Endothelial cell (in vitro differentiated cells): Measurements from ENCODE around the gene ARHGAP26. TPM values are rescaled to one million over a fixed set of nuclear protein-coding genes. Genes with fewer than 3 reads are reported as not detected.

Experiments used
- DNase-seq: peaks from one replicate; pipeline ENCODE4 v3.0.0; 2021; ENCODE audit warnings: low spot score
- H3K27ac Mint-ChIP-seq: one replicate; pipeline ENCODE4 v1.8.0; 2021; ENCODE audit warnings: mixed read lengths, inconsistent platforms; ENCODE audit not compliant: unreplicated experiment
- H3K27me3 Mint-ChIP-seq: one replicate; pipeline ENCODE4 v1.8.0; 2021; ENCODE audit warnings: mild to moderate bottlenecking, moderate library complexity, mixed read lengths, inconsistent platforms; ENCODE audit not compliant: unreplicated experiment
- H3K36me3 Mint-ChIP-seq: one replicate; pipeline ENCODE4 v1.8.0; 2021; ENCODE audit warnings: mild to moderate bottlenecking, low read depth, mixed read lengths, inconsistent platforms; ENCODE audit not compliant: unreplicated experiment
- H3K4me1 Mint-ChIP-seq: one replicate; pipeline ENCODE4 v1.8.0; 2021; ENCODE audit warnings: mild to moderate bottlenecking, mixed read lengths, inconsistent platforms; ENCODE audit not compliant: unreplicated experiment
- H3K4me3 Mint-ChIP-seq: one replicate; pipeline ENCODE4 v1.8.0; 2021; ENCODE audit warnings: mild to moderate bottlenecking, mixed read lengths, inconsistent platforms; ENCODE audit not compliant: unreplicated experiment
- H3K9me3 Mint-ChIP-seq: one replicate; pipeline ENCODE4 v1.8.0; 2021; ENCODE audit warnings: mixed read lengths, inconsistent platforms; ENCODE audit not compliant: unreplicated experiment
- total RNA-seq: library from RNA; stranded (reverse); fragmentation: NEBNext Ultra II Directional; extraction: Animal tissue kit (Norgen Biotek cat#: 25700); gene quantifications from one replicate; pipeline ENCODE4 v1.2.1, GENCODE V29; 2021; ENCODE audit not compliant: unreplicated experiment
- TF ChIP-seq, protein P1 (sequence below): fragments of 200-600 bp; sonication (generic); IDR thresholded peaks from one replicate; pipeline ENCODE4 v1.5.0; 2021; ENCODE audit warnings: antibody characterized with exemption; ENCODE audit not compliant: unreplicated experiment

Gene ARHGAP26
- total RNA-seq, 1 donor from 2014 or later: 81.5 TPM

GRCh38 chr5:143078971-143079370 lies 308.8 kb downstream of the ARHGAP26 start:
- Mint-ChIP-seq H3K27ac (no peak overlapping the region), H3K27me3 (no peaks in the 10 kb centered on the region), H3K9me3 (no peaks in the 10 kb centered on the region), H3K4me3 (no peak overlapping the region), H3K4me1 (peaks cover 33% of the 10 kb centered on the region), H3K36me3 (peaks cover 4% of the 10 kb centered on the region)
- TF ChIP-seq, protein P1, sequence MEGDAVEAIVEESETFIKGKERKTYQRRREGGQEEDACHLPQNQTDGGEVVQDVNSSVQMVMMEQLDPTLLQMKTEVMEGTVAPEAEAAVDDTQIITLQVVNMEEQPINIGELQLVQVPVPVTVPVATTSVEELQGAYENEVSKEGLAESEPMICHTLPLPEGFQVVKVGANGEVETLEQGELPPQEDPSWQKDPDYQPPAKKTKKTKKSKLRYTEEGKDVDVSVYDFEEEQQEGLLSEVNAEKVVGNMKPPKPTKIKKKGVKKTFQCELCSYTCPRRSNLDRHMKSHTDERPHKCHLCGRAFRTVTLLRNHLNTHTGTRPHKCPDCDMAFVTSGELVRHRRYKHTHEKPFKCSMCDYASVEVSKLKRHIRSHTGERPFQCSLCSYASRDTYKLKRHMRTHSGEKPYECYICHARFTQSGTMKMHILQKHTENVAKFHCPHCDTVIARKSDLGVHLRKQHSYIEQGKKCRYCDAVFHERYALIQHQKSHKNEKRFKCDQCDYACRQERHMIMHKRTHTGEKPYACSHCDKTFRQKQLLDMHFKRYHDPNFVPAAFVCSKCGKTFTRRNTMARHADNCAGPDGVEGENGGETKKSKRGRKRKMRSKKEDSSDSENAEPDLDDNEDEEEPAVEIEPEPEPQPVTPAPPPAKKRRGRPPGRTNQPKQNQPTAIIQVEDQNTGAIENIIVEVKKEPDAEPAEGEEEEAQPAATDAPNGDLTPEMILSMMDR: no peak
- no peak for DNase-seq

DNA sequence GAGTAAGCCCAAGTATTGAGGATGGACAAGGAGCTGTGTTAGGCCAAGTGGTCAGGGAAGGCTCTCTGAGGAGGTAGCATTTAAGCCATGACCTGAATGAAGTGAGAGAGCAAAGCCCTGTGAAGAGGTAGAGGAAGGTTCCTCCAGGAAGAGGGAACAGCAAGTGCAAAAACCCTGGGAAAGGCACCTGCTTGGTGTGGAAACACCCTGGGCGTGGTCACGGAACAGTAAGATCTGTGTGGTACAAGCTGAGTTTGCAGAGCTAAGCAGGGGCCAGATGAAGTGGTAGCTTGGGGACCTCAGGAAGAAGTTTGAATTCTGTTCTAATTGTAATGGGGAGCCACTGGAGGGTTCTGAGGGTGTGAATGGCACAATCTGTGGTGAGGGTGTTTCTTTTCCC lies 310.2 kb downstream of the ARHGAP26 start:
- TF ChIP-seq, protein P1: no peak
- no peak overlapping the region for H3K4me3 Mint-ChIP-seq
- H3K9me3 Mint-ChIP-seq: no peaks in the 10 kb centered on the region
- H3K36me3 Mint-ChIP-seq: peaks cover 9% of the 10 kb centered on the region
- H3K4me1 Mint-ChIP-seq: peaks cover 33% of the 10 kb centered on the region
- H3K27me3 Mint-ChIP-seq: no peaks in the 10 kb centered on the region
- no peak for DNase-seq
- H3K27ac Mint-ChIP-seq: no peak overlapping the region

GRCh38 chr5:143080982-143081381 lies 310.8 kb downstream of the ARHGAP26 start:
- Mint-ChIP-seq H3K27ac (no peak overlapping the region), H3K9me3 (no peaks in the 10 kb centered on the region), H3K27me3 (no peaks in the 10 kb centered on the region), H3K4me3 (no peak overlapping the region), H3K4me1 (peaks cover 33% of the 10 kb centered on the region), H3K36me3 (peaks cover 9% of the 10 kb centered on the region)
- TF ChIP-seq, protein P1: no peak
- DNase-seq: no peak

DNA sequence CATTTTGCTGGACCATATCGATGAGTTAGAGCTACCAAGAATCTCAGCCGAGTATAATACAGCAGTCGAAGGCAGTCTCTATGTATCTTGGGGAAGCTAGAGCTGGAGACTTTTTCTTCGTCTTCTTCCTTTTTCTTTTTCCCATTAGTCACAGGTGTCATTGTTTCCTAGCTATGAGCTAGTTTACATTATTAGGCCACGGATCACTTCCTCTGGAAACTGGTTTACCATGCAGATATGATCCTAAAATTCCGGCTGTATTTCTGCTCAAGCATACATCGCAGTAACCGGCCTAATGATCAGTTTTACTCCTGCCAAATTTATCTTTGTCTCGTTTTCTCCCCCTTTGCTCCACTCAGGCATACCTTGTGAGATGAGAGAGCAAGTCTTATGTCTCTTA lies 312.8 kb downstream of the ARHGAP26 start:
- Mint-ChIP-seq H3K36me3 (peaks cover 4% of the 10 kb centered on the region), H3K4me1 (peaks cover 21% of the 10 kb centered on the region), H3K27me3 (no peaks in the 10 kb centered on the region), H3K4me3 (no peak overlapping the region), H3K27ac (no peak overlapping the region), H3K9me3 (no peaks in the 10 kb centered on the region)
- TF ChIP-seq, protein P1: no peak
- DNase-seq: no peak

- Mint-ChIP-seq H3K27me3 (no peaks in the 10 kb centered on the region), H3K4me1 (peaks cover 16% of the 10 kb centered on the region), H3K4me3 (no peak overlapping the region), H3K9me3 (no peaks in the 10 kb centered on the region), H3K27ac (no peak overlapping the region), H3K36me3 (peaks cover 13% of the 10 kb centered on the region)
- no peak for DNase-seq
- TF ChIP-seq, protein P1: no peak
Measured at GRCh38 chr5:143084407-143084806, 314.2 kb downstream of the ARHGAP26 start.
